Lung (tissue), 12 donors: ENCODE measurements around the gene VAV1. TPM values are rescaled to one million over a fixed set of nuclear protein-coding genes. Genes with fewer than 3 reads are reported as not detected.

Source experiments
- ATAC-seq: fragments of 200-7000 bp; cut with Tn5 transposase; one replicate; pipeline ENCODE4 v1.9.1; 2020; ENCODE audit warnings: moderate number of reproducible peaks; ENCODE audit not compliant: insufficient read depth, low FRiP score
- DNase-seq, 3 donors: peaks; one replicate each; pipeline ENCODE4 v3.0.0-alpha.2; 2013 to 2017
- H3K27ac ChIP-seq, 2 donors: one replicate each; pipeline ENCODE4 v1.5.1; 2013; ENCODE audit warnings: mild to moderate bottlenecking in 2 of 2, moderate library complexity in 2 of 2, control low read depth in 1 of 2, inconsistent platforms in 1 of 2, low read depth in 1 of 2, low read length in 1 of 2
- H3K27me3 ChIP-seq, 3 donors: one replicate each; pipeline ENCODE4 v1.5.1; 2013; ENCODE audit warnings: low read length in 2 of 3; ENCODE audit not compliant: control insufficient read depth in 3 of 3, insufficient read depth in 3 of 3
- H3K36me3 ChIP-seq, 4 donors: one replicate each; pipeline ENCODE4 v1.5.1; 2013; ENCODE audit warnings: low read length in 4 of 4, mild to moderate bottlenecking in 1 of 4, moderate library complexity in 1 of 4; ENCODE audit not compliant: control insufficient read depth in 4 of 4, insufficient read depth in 4 of 4
- H3K4me1 ChIP-seq, 5 donors: one replicate each; pipeline ENCODE4 v1.5.1; 2013; ENCODE audit warnings: low read length in 5 of 5, mild to moderate bottlenecking in 2 of 5, moderate library complexity in 1 of 5; ENCODE audit not compliant: control insufficient read depth in 5 of 5, insufficient read depth in 5 of 5
- H3K4me3 ChIP-seq: one replicate; pipeline ENCODE4 v1.5.1; 2013; ENCODE audit warnings: mild to moderate bottlenecking, control low read depth, moderate library complexity
- H3K9ac ChIP-seq, 2 donors: one replicate each; pipeline ENCODE4 v1.5.1; 2013; ENCODE audit warnings: low read length in 2 of 2, control low read depth in 1 of 2; ENCODE audit not compliant: insufficient read depth in 1 of 2
- H3K9me3 ChIP-seq, 4 donors: one replicate each; pipeline ENCODE4 v1.5.1; 2013; ENCODE audit warnings: low read length in 3 of 4, mild to moderate bottlenecking in 1 of 4, moderate library complexity in 1 of 4; ENCODE audit not compliant: control insufficient read depth in 4 of 4, insufficient read depth in 3 of 4
- CTCF ChIP-seq: IDR thresholded peaks from 2 replicates; pipeline ENCODE4 v1.5.1; 2012; ENCODE audit warnings: mild to moderate bottlenecking; ENCODE audit errors: control extremely low read depth, extremely low read depth
- WGBS, 2 donors: extraction: QIAGEN DNeasy Blood & Tissue Kit; methylation state at CpG; one replicate each; pipeline ENCODE4 v1.1.7; 2013; 5-methylcytosine and 5-hydroxymethylcytosine counted together
- polyA plus RNA-seq, 2 donors: library from polyadenylated mRNA; stranded (reverse); fragments of 200-250 nt; gene quantifications; one replicate each; pipeline ENCODE4 v1.2.1, GENCODE V29; 2013
- total RNA-seq, 2 donors: library from RNA; depleted of rRNA in 1 of 2; stranded (reverse); fragments of >200 nt in 1 of 2; gene quantifications; one replicate each; pipeline ENCODE4 v1.2.1, GENCODE V29; 2014 to 2021
- donor health status: control.
- donor health status: control.
- donor health status: Bipolar disorder and iron deficiency.
- donor health status: healthy.
- donor health status: DM: yes; HTN: yes; CAD: no.

VAV1 gene
- total and polyA plus RNA-seq, 4 donors, result 8.7 to 60.8 (median 21.9) TPM

- TF ChIP-seq CTCF, result no peak
- Histone ChIP-seq H3K27me3 (no peaks in the 10 kb centered on the region), H3K9ac (peak overlapping the region in 1 of 2 donors; percentile 65), H3K4me3 (no peak overlapping the region), H3K9me3 (no peaks in the 10 kb centered on the region), H3K4me1 (peaks cover 0 to 58% (median 20%) of the 10 kb centered on the region in 5 donors), H3K27ac (peak overlapping the region; percentile 85 to 88), H3K36me3 (peaks cover 0 to 6% (median 4%) of the 10 kb centered on the region in 4 donors)
- peak in 1 of 3 donors; percentile 71 for DNase-seq
- no peak for ATAC-seq
- 10 to 12% methylated on average over 24 of the region's 24 CpGs for WGBS, 2 donors
These were observed 33.6 kb upstream of the VAV1 start for GRCh38 chr19:6738787-6739389.

- DNase-seq (peak; percentile 91 to 92 (median 92)), ATAC-seq (peak; percentile 31)
- Histone ChIP-seq H3K9ac (peak within 1 kb of the TSS; percentile 4 to 71), H3K4me1 (peaks cover 0 to 64% (median 25%) of the 10 kb centered on the region in 5 donors), H3K9me3 (no peaks in the 10 kb centered on the region), H3K27ac (peak within 1 kb of the TSS; percentile 88), H3K27me3 (no peaks in the 10 kb centered on the region), H3K36me3 (peaks cover 2 to 6% (median 4%) of the 10 kb centered on the region in 4 donors), H3K4me3 (peak within 1 kb of the TSS; percentile 86)
- 0 to 1% methylated on average over 21 to 47 of the region's 47 CpGs for WGBS, 2 donors
- no peak for TF ChIP-seq CTCF
These were observed 33.1 kb upstream of the VAV1 start, which contains the start of gene TRIP10 for GRCh38 chr19:6739390-6739882. TRIP10 (plus strand) TSS chr19:6739680; CDS start chr19:6739762, 82 bp downstream.

GRCh38 chr19:6739883-6740588, 32.5 kb upstream of the VAV1 start:
- 0 to 1% methylated on average over 26 to 34 of the region's 34 CpGs for WGBS, 2 donors
- no peaks in the 10 kb centered on the region for H3K27me3 ChIP-seq
- no peaks in the 10 kb centered on the region for H3K9me3 ChIP-seq
- peak overlapping the region; percentile 84 to 88 for H3K27ac ChIP-seq
- H3K9ac ChIP-seq, result peak overlapping the region; percentile 4 to 71
- H3K36me3 ChIP-seq, result peaks cover 3 to 7% (median 6%) of the 10 kb centered on the region in 4 donors
- TF ChIP-seq CTCF, result no peak
- peaks cover 0 to 68% (median 27%) of the 10 kb centered on the region in 5 donors for H3K4me1 ChIP-seq
- ATAC-seq (no peak), DNase-seq (peak in 2 of 3 donors; percentile 46 to 50)
- H3K4me3 ChIP-seq, result peak overlapping the region; percentile 86
